GM12873 (cell line): ENCODE data around the gene ADORA3.

Experiments
- TF ChIP-seq, protein P1 (sequence below): IDR thresholded peaks from 2 replicates; pipeline ENCODE4 v1.5.1; 2012; ENCODE audit warnings: low read depth, mild to moderate bottlenecking, moderate library complexity, low read length, control low read depth; ENCODE audit not compliant: insufficient read depth; ENCODE audit errors: missing control alignments

ADORA3 gene

GRCh38 chr1:111505641-111506119, 2.2 kb upstream of the ADORA3 start:
- TF ChIP-seq, protein P1, sequence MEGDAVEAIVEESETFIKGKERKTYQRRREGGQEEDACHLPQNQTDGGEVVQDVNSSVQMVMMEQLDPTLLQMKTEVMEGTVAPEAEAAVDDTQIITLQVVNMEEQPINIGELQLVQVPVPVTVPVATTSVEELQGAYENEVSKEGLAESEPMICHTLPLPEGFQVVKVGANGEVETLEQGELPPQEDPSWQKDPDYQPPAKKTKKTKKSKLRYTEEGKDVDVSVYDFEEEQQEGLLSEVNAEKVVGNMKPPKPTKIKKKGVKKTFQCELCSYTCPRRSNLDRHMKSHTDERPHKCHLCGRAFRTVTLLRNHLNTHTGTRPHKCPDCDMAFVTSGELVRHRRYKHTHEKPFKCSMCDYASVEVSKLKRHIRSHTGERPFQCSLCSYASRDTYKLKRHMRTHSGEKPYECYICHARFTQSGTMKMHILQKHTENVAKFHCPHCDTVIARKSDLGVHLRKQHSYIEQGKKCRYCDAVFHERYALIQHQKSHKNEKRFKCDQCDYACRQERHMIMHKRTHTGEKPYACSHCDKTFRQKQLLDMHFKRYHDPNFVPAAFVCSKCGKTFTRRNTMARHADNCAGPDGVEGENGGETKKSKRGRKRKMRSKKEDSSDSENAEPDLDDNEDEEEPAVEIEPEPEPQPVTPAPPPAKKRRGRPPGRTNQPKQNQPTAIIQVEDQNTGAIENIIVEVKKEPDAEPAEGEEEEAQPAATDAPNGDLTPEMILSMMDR = no peak

GRCh38 chr1:111504097-111504496, 664 bp upstream of the ADORA3 start:
- TF ChIP-seq, protein P1 = no peak

- TF ChIP-seq, protein P1 = no peak
These were observed 1.8 kb downstream of the ADORA3 start for GRCh38 chr1:111501645-111502044.

DNA sequence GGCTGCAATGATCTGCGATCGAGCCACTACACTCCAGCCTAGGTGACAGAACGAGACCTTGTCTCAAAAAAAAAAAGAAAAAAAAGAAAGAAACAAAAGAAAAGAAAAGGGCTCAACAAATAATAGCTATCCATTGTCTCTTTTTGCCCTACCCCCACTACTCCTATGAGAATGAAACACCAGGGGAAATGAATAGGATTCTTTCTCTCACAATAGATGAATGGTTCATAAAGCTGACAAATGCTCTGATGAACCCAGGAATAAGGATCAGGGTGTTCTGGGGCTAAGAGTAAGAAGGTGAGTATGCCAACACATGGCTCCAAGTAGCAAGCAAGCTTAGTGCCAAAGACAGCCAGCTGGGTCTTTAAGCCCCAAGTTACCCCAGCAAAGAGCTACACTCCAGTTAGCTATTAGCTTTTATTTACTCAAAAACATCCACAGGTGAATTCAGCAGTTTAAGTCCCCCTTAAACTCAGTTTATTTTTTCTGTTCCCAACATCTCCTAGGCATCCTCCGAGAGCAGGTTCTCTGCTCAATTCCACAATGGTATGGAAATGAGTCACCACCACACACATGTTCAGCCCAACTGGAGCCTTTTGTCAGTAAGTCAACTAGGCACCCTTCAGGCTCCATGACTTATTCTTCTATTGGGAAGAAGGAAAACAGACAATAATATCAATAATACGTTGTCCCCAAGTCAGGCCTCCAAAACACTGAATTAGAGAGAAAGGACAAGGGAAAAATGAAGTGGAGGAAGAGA, 4.2 kb downstream of the ADORA3 start:
- TF ChIP-seq, protein P1 = no peak

DNA sequence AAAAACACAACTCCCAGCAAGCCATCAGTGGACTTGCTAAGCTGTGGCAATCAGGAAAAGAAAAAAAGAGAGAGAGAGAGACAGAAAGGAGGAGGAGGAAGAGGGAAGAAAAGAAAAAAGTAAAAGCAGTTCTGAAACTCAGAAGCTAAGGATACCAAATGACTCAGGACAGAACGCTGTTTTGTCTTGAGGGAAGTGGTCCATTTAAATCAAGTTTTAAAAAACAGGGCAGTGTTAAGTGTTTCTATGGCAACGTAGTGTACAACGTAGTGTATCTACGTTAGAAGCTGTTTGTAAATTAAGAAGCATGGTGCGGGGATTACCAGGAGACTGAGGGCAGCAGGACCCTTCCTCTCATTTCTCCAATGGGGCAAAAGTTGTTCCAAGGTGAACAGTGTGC, 5.8 kb downstream of the ADORA3 start:
- TF ChIP-seq, protein P1 = no peak

- TF ChIP-seq, protein P1 = no peak
These were observed 7.0 kb downstream of the ADORA3 start for GRCh38 chr1:111496398-111496797.

DNA sequence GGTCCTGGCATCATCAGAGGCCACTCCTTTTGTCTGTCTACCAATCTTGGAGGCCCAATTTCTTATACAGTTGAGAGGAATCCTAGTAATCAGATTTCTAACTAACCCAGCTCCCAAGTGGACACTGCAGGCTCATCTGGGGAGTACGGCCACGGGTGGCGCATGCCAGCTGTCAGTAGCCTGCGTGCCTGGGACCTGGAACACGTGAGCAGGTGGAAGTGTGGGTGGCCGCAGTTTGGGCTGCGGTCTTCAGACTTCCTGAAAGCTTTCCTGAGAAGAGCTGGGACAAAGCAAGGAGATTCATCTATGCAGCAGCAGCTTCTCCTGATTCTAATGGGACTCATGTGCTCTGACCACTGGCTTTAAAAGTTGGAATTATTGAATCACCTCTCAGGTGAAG, 12.4 kb downstream of the ADORA3 start:
- TF ChIP-seq, protein P1 = no peak
